NCI-H146 treated with DMSO at 0.1 percent for 48 hours (cell line): Measurements from ENCODE around the gene EMC10.
A peak's percentile ranks its signal among the peaks of the same experiment; 100 is the strongest.

ENCODE experiments used
- DNase-seq: peaks from one replicate; lab custom pipeline; 2025; ENCODE audit not compliant: unreplicated experiment; lab: John Stamatoyannopoulos, UW

EMC10 gene

DNA sequence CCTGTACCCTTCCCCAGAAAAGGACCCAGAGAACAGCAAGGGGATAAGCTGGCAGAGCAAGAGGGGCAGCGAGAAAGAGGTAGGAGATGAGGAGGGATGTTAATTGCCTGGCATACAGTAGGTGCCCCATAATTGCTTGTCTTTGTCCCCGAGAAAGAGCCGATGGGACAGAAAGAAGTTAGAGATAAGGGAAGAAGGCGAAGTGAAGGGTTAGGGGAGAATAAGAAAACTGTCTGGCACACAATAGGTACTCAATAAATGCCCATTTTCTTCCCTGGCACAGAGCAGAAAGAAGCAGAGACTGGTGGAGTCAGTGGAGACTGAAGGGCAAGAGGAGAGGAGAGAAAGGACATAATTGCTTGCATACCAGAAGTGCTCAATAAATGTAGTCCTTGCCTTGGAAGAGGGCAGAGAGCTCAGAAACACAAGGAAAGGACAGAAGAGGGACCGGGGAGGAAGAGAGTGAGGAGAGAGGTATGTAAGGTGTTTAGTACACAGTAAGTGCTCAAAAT is 18.8 kb downstream of the EMC10 start:
- DNase-seq = no peak

DNA sequence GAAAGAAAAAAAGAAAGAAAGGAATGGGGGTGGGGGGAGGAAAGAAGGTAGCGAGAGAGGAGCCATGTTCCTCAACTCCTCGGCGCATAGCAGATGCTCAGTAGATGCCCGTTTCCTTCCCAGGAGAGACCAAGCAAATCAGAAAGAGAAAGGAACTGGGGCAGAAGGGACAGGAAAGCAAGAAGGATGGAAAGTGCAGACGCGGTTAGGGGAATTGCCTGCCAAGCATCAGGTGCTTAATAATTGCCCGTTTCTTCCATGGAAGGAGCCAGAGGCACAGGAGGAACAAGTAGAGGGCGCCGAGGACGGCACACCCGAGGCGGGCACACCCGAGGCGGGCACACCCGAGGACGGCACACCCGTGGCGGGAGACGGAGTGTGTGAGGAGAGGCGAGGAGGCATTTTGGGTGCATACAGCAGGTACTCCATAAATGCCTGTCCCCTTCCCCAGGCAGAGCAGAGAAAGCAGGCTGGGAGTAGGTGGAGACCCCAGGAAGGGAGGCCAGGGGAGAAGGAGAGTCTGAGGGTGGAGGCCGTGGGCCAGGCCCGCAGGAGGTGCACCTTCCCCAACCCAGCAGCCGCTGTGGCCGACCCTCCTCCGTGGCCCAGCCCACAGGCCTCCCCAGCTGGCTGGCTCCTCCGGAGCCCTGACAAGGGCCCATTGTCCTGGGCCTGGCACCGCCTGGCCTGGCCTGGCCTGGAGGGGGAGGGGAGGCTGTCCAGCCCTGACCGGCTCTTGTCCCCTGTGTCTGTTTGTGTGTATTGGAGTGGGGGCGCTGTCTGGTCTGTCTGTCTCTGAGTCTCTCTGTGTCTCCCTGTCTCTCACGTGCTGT is 20.1 kb downstream of the EMC10 start:
- no peak for DNase-seq

GRCh38 chr19:50497022-50497405 is 20.7 kb downstream of the EMC10 start:
- no peak for DNase-seq

GRCh38 chr19:50498219-50499056 is 22.1 kb downstream of the EMC10 start:
- DNase-seq = no peak

DNA sequence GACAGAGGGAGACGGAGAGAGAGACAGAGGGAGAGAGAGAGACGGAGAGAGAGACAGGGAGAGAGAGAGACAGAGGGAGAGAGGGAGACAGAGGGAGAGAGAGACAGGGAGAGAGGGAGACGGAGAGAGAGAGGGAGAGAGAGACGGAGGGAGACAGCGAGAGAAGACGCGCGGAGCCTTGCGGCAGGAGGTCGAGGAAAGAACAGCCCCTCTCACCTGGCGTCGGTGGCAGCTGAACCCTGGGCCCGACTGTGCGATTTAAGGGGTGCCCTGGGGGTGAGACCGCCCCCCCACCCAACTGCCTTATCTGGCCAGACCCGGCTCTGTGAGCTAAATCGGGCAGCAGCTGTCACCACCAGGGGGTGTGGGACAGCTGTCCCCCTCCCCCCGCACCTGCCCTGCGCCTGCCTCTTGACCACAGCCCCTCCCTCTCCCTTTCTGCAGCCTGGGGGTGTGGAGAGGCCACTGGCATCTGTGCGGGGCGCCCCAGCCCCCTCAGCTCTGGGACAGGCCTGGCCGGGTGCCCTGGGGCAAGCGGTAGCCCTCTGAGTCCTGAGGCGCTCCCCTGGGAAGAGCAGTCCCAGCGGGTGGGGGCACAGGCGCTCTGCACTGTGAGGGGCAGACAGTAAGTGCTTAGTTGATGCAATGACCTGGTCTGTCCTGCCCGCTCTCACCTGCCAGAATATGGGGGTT is 23.9 kb downstream of the EMC10 start:
- peak; percentile 62 for DNase-seq

GRCh38 chr19:50500753-50501151 is 24.4 kb downstream of the EMC10 start:
- DNase-seq = no peak

DNA sequence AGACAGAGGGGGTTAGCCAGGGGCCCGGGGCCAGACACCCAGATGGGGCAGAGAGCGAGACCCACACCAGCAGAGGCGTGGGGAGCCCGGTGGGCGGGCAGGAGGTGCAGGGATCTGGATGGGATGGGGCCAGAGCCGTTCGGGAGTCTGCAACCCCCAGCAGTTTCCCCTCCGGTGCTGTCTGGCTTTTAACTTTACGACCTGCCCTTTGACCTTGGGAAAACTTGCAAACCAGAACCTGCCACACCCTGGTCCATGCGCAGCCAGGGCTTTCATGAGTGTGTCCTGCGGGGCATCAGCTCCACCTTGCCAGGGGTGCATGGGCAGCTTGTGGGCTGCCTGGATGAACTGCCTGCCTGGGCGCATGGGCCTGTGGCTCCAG is 24.9 kb downstream of the EMC10 start:
- no peak for DNase-seq

DNA sequence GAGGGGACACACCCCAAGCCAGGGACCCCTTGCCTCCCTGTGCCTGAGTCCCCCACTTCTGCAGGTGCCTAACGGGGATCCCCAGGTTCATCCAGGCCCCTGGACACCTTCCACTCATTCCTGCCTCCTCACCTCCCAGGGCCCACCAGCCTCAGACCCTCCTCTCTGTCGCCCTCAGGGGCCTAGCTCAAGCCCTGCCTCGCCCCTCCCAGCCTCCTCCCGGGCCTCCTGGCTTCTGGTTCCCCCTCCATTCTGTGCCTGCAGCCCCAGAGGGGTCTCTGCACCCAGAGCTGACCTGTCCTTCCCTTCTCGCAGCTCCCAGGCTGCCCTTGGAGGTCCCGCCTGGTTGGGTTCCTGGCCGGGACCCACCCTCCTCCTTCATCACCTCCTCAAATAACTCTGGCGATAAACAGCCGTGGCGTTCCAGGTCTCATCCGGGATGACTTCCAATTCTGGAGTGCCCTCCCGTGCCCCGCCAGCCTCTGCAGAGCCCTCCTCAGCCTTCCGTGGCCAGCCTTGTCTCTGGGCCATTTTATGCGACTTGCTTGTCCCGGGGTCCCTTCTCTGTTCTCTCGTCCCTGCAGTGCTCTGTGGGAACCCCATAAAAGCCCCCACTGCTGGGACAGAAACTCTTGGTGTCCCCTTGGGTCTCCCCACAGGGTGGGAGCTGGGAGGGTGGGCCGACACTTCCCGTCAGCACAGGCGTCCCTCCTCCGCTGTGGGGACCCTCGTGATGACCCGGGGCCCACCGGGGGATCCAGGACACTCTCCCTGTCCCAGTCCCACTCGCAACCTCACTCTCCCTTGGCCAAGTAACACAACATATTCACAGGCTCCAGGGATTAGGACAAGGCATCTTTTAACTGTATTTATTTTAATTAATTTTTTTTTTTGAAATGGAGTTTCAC is 25.5 kb downstream of the EMC10 start:
- no peak for DNase-seq

- DNase-seq = no peak
These were observed 29.7 kb downstream of the EMC10 start for GRCh38 chr19:50505856-50506611.

DNA sequence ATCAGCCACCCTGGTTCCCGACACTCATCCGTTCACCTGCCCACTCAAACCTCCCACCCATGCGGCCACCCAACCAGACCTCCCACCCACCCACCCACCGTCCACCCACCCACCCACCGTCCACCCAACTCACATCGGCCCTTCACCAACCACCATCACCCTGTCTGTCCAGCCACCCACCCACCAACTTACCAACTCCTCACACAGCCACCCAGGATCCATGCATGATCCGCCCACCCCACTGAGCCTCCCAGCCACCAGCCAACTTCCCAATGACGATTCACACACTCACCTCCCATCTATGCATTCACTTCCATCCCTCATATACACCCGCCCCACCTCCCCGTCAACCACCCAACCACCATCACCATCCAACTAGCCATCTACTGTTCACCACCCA is 30.4 kb downstream of the EMC10 start:
- DNase-seq = no peak

GRCh38 chr19:50507376-50507775 is 31.1 kb downstream of the EMC10 start:
- DNase-seq = no peak

DNA sequence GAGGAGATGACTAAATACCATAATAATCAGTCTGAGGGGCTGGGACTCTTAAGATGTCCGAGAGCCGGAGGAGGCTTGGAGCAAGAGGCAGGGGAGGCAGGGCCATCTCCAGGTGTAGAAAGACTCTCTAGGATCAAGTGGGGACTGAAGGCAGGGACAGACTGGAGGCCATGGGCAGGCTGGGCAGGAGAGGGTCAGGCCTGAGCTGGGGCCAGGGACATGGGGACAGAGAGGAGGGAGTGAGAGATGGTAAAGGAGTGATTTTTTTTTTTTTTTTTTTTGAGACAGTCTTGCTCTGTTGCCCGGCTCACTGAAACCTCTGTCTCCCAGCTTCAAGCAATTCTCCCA is 32.5 kb downstream of the EMC10 start:
- DNase-seq = no peak

GRCh38 chr19:50509366-50509765 is 33.1 kb downstream of the EMC10 start:
- no peak for DNase-seq

GRCh38 chr19:50510121-50510670 is 33.9 kb downstream of the EMC10 start:
- DNase-seq = no peak

DNA sequence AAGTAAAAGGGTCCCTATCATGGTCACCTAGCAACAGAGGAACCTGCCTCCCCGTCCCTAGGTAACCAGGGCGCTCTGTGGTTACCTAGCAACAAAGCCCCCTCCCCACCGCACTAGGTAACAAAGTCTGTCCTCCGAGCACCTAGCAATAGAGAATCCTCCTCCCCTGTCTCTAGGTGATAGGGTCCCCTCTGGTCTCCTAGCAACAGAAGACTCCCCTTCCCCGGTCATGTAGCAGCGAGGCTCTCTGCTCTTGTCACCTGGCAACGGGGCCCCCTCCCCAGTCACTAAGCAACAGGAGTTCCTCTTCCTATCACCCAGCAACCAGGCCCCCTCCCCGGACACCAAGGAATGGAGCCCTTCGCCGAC is 34.4 kb downstream of the EMC10 start:
- DNase-seq = peak; percentile 97

GRCh38 chr19:50511069-50511822 is 34.9 kb downstream of the EMC10 start, which contains the start of gene JOSD2:
TSS of gene JOSD2 (minus strand) at chr19:50511191. CDS start at chr19:50510431, 760 bp downstream.
- peak; percentile 98 for DNase-seq

DNA sequence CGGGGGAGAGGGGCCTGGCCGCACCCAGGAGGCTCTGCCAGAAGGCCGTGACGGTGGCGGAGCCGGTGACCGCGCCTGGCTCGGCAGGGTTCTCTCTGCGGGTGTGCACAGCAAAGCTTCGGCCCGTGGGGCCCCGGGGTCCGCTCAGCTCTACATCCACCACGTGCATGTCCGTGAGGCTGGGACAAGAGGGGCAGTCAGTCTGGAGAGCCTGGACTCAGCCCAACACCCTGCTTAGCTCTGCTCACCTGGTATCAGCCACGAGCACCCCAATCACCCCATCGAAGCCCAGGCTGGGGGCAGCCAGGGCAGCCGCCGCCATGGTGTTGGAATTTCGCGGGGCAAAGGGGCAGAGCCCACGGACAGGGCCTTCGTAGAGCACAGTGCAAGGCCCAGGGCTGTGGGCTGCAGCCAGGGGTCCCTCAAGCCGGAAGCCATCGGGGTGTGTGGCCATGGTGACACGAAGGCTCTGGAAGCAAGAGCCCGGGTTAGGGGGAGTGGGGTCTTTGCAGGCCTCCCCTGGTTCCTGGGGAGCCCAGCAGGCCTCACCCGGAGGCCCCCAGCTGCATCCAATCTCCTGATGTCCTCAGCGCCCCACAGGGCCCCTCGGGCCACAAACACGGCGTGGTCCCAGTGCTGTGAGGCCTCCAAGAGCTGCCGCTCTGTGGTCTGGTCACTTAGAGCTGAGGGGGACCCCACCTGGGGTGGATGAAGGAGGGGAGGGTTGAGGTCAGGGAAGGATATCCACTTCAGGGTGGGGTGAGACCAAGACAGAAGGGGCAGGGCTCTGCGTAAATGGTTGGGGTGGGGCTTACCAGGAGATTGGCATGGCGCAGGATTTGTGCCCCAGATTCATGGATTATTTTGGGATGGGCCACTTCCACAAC is 36.0 kb downstream of the EMC10 start:
- no peak for DNase-seq
